Lower lobe of right lung (tissue), 2 donors: ENCODE measurements around the gene PCNX1. TPM values are rescaled to one million over a fixed set of nuclear protein-coding genes. Genes with fewer than 3 reads are reported as not detected.

Source experiments
- ATAC-seq, 2 donors: fragments of 200-7000 bp; cut with Tn5 transposase; one replicate each; pipeline ENCODE4 v1.9.1; 2020 to 2022; ENCODE audit warnings: mild to moderate bottlenecking in 2 of 2, moderate library complexity in 2 of 2
- DNase-seq: peaks from one replicate; pipeline ENCODE4 v3.0.0-alpha.2; 2020
- H3K27ac ChIP-seq: fragments of 200-600 bp; one replicate; pipeline ENCODE4 v1.8.0; 2022
- H3K27me3 ChIP-seq: fragments of 200-600 bp; one replicate; pipeline ENCODE4 v1.8.0; 2022; ENCODE audit warnings: low read depth
- H3K36me3 ChIP-seq: fragments of 200-600 bp; one replicate; pipeline ENCODE4 v1.8.0; 2022; ENCODE audit warnings: mild to moderate bottlenecking
- H3K4me1 ChIP-seq: fragments of 200-600 bp; one replicate; pipeline ENCODE4 v1.8.0; 2022
- H3K4me3 ChIP-seq: fragments of 200-600 bp; one replicate; pipeline ENCODE4 v1.8.0; 2022; ENCODE audit warnings: mild to moderate bottlenecking
- H3K9me3 ChIP-seq: fragments of 200-600 bp; one replicate; pipeline ENCODE4 v1.8.0; 2022
- CTCF ChIP-seq: fragments of 200-600 bp; IDR thresholded peaks from one replicate; pipeline ENCODE4 v1.8.0; 2022; ENCODE audit warnings: antibody characterized with exemption, mild to moderate bottlenecking
- intact Hi-C: fragments of 100-400 bp; cut with DNase I; formaldehyde crosslinking; loops from one replicate; pipeline ENCODE4 v1.11.0; 2022
- total RNA-seq: library from RNA; stranded (reverse); fragmentation: NEBNext Ultra II Directional; extraction: Animal tissue kit (Norgen Biotek cat#: 25700); gene quantifications from one replicate; pipeline ENCODE4 v1.2.1, GENCODE V29; 2021
- donor health status: DM: no; HTN: yes; CAD: no; lungs with severe emphysema.

The PCNX1 gene
- total RNA-seq, 1 donor from 2014 or later, result 49.9 TPM

- ATAC-seq (peak in 1 of 2 donors; percentile 13), DNase-seq (no peak)
- Histone ChIP-seq H3K4me3 (no peak overlapping the region), H3K27ac (no peak overlapping the region), H3K4me1 (peaks cover 11% of the 10 kb centered on the region), H3K36me3 (no peaks in the 10 kb centered on the region), H3K27me3 (no peaks in the 10 kb centered on the region), H3K9me3 (no peaks in the 10 kb centered on the region)
- intact Hi-C loops, result loop anchor here (10.0 kb wide), 1 partner anchor 624 kb away; no protein-coding TSS in a partner anchor
- no peak for TF ChIP-seq CTCF
Observed at GRCh38 chr14:71130491-71131179, 223.4 kb downstream of the PCNX1 start.

GRCh38 chr14:71133296-71133695, 226.0 kb downstream of the PCNX1 start:
- no peak overlapping the region for H3K4me3 ChIP-seq
- intact Hi-C loops, result loop anchor here (10.0 kb wide), 1 partner anchor 622 kb away; no protein-coding TSS in a partner anchor
- TF ChIP-seq CTCF, result no peak
- H3K4me1 ChIP-seq, result peaks cover 11% of the 10 kb centered on the region
- DNase-seq, result no peak
- H3K36me3 ChIP-seq, result no peaks in the 10 kb centered on the region
- ATAC-seq, result no peak
- H3K9me3 ChIP-seq, result no peaks in the 10 kb centered on the region
- H3K27ac ChIP-seq, result no peak overlapping the region
- H3K27me3 ChIP-seq, result no peaks in the 10 kb centered on the region

- no peaks in the 10 kb centered on the region for H3K9me3 ChIP-seq
- H3K4me1 ChIP-seq, result peaks cover 12% of the 10 kb centered on the region
- ATAC-seq, result no peak
- intact Hi-C loops, result loop anchor here (10.0 kb wide), 1 partner anchor 619 kb away; no protein-coding TSS in a partner anchor
- TF ChIP-seq CTCF, result no peak
- DNase-seq, result no peak
- no peaks in the 10 kb centered on the region for H3K27me3 ChIP-seq
- no peak overlapping the region for H3K4me3 ChIP-seq
- no peaks in the 10 kb centered on the region for H3K36me3 ChIP-seq
- no peak overlapping the region for H3K27ac ChIP-seq
Observed at GRCh38 chr14:71135496-71135895, 228.2 kb downstream of the PCNX1 start.

GRCh38 chr14:71135911-71136310, 228.7 kb downstream of the PCNX1 start:
- DNase-seq (no peak), ATAC-seq (no peak)
- H3K27me3 ChIP-seq, result no peaks in the 10 kb centered on the region
- intact Hi-C loops, result loop anchor here (10.0 kb wide), 1 partner anchor 619 kb away; no protein-coding TSS in a partner anchor
- peaks cover 8% of the 10 kb centered on the region for H3K4me1 ChIP-seq
- H3K27ac ChIP-seq, result no peak overlapping the region
- no peak for TF ChIP-seq CTCF
- no peak overlapping the region for H3K4me3 ChIP-seq
- no peaks in the 10 kb centered on the region for H3K9me3 ChIP-seq
- H3K36me3 ChIP-seq, result no peaks in the 10 kb centered on the region

- ATAC-seq (no peak), DNase-seq (no peak)
- no peak for TF ChIP-seq CTCF
- no peaks in the 10 kb centered on the region for H3K27me3 ChIP-seq
- peaks cover 5% of the 10 kb centered on the region for H3K4me1 ChIP-seq
- no peak overlapping the region for H3K27ac ChIP-seq
- intact Hi-C loops, result loop anchor here (10.0 kb wide), 1 partner anchor 618 kb away; no protein-coding TSS in a partner anchor
- no peak overlapping the region for H3K4me3 ChIP-seq
- H3K9me3 ChIP-seq, result no peaks in the 10 kb centered on the region
- H3K36me3 ChIP-seq, result no peaks in the 10 kb centered on the region
Observed at GRCh38 chr14:71136386-71137060, 229.3 kb downstream of the PCNX1 start.
